Type B pancreatic cell (in vitro differentiated cells): Measurements from ENCODE around the gene GOT2. TPM values are rescaled to one million over a fixed set of nuclear protein-coding genes. Genes with fewer than 3 reads are reported as not detected.

Experiments
- DNase-seq: peaks from one replicate; pipeline ENCODE4 v3.0.0; 2021; ENCODE audit warnings: mixed read lengths; ENCODE audit not compliant: unreplicated experiment; ENCODE audit errors: extremely low spot score
- H3K27ac Mint-ChIP-seq: 2 replicates; pipeline ENCODE4 v1.8.0; 2021; ENCODE audit warnings: mild to moderate bottlenecking, mixed read lengths
- H3K27me3 Mint-ChIP-seq: 2 replicates; pipeline ENCODE4 v1.8.0; 2021; ENCODE audit warnings: mixed read lengths
- H3K36me3 Mint-ChIP-seq: 2 replicates; pipeline ENCODE4 v1.8.0; 2021; ENCODE audit warnings: mixed read lengths
- H3K4me1 Mint-ChIP-seq: one replicate; pipeline ENCODE4 v1.8.0; 2021; ENCODE audit warnings: mixed read lengths; ENCODE audit not compliant: unreplicated experiment
- H3K4me3 Mint-ChIP-seq: 2 replicates; pipeline ENCODE4 v1.8.0; 2021; ENCODE audit warnings: mild to moderate bottlenecking, mixed read lengths
- H3K9me3 Mint-ChIP-seq: 2 replicates; pipeline ENCODE4 v1.8.0; 2021; ENCODE audit warnings: mixed read lengths
- CTCF ChIP-seq: fragments of 200-600 bp; sonication (generic); conservative IDR thresholded peaks from 2 replicates; pipeline ENCODE4 v1.5.0; 2021; ENCODE audit warnings: antibody characterized with exemption, mild to moderate bottlenecking
- total RNA-seq: library from RNA; stranded (reverse); gene quantifications from 2 replicates; pipeline ENCODE4 v1.2.1, GENCODE V29; 2021; ENCODE audit warnings: low replicate concordance

GOT2 gene
- total RNA-seq, 1 donor from 2014 or later, result 104 TPM

GRCh38 chr16:58755989-58756649 is 22.0 kb upstream of the GOT2 start:
- peaks cover 16% of the 10 kb centered on the region for H3K27me3 Mint-ChIP-seq
- DNase-seq, result no peak
- H3K4me3 Mint-ChIP-seq, result no peak overlapping the region
- H3K27ac Mint-ChIP-seq, result no peak overlapping the region
- H3K36me3 Mint-ChIP-seq, result no peaks in the 10 kb centered on the region
- H3K9me3 Mint-ChIP-seq, result no peaks in the 10 kb centered on the region
- H3K4me1 Mint-ChIP-seq, result peaks cover 8% of the 10 kb centered on the region
- TF ChIP-seq CTCF, result peak; percentile 84

- no peak for TF ChIP-seq CTCF
- H3K4me1 Mint-ChIP-seq, result peaks cover 8% of the 10 kb centered on the region
- H3K36me3 Mint-ChIP-seq, result no peaks in the 10 kb centered on the region
- no peak for DNase-seq
- no peak overlapping the region for H3K4me3 Mint-ChIP-seq
- H3K9me3 Mint-ChIP-seq, result no peaks in the 10 kb centered on the region
- H3K27ac Mint-ChIP-seq, result no peak overlapping the region
- H3K27me3 Mint-ChIP-seq, result peaks cover 16% of the 10 kb centered on the region
These were observed 19.6 kb upstream of the GOT2 start for GRCh38 chr16:58753711-58754134.

GRCh38 chr16:58744497-58744896 is 10.4 kb upstream of the GOT2 start:
- H3K27ac Mint-ChIP-seq, result no peak overlapping the region
- no peaks in the 10 kb centered on the region for H3K4me1 Mint-ChIP-seq
- H3K36me3 Mint-ChIP-seq, result no peaks in the 10 kb centered on the region
- no peaks in the 10 kb centered on the region for H3K9me3 Mint-ChIP-seq
- no peak for DNase-seq
- no peak overlapping the region for H3K4me3 Mint-ChIP-seq
- no peak for TF ChIP-seq CTCF
- no peaks in the 10 kb centered on the region for H3K27me3 Mint-ChIP-seq

- no peak for TF ChIP-seq CTCF
- H3K4me3 Mint-ChIP-seq, result no peak overlapping the region
- H3K36me3 Mint-ChIP-seq, result no peaks in the 10 kb centered on the region
- no peak overlapping the region for H3K27ac Mint-ChIP-seq
- DNase-seq, result no peak
- no peaks in the 10 kb centered on the region for H3K27me3 Mint-ChIP-seq
- H3K9me3 Mint-ChIP-seq, result no peaks in the 10 kb centered on the region
- H3K4me1 Mint-ChIP-seq, result no peaks in the 10 kb centered on the region
These were observed 7.9 kb upstream of the GOT2 start for GRCh38 chr16:58741976-58742375.

- H3K27ac Mint-ChIP-seq, result no peak overlapping the region
- no peaks in the 10 kb centered on the region for H3K4me1 Mint-ChIP-seq
- H3K36me3 Mint-ChIP-seq, result no peaks in the 10 kb centered on the region
- H3K4me3 Mint-ChIP-seq, result no peak overlapping the region
- H3K27me3 Mint-ChIP-seq, result no peaks in the 10 kb centered on the region
- DNase-seq, result no peak
- TF ChIP-seq CTCF, result no peak
- no peaks in the 10 kb centered on the region for H3K9me3 Mint-ChIP-seq
These were observed 7.0 kb upstream of the GOT2 start for GRCh38 chr16:58741166-58741565.
